T-helper 17 cell (primary cell): ENCODE data around the gene CST3. TPM values are rescaled to one million over a fixed set of nuclear protein-coding genes. Genes with fewer than 3 reads are reported as not detected.

Experiments
- ATAC-seq: fragments of 150-1000 bp; cut with Tn5 transposase; 2 replicates; pipeline ENCODE4 v1.10.0; 2021; ENCODE audit warnings: mild to moderate bottlenecking, moderate library complexity
- DNase-seq, 3 donors: peaks; one replicate each; pipeline versions ENCODE4 v3.0.0 to v3.0.0-alpha.2; 2020 to 2021
- H3K9me3 ChIP-seq: one replicate; pipeline ENCODE4 v1.7.0; 2013; ENCODE audit warnings: low read length, mild to moderate bottlenecking; ENCODE audit not compliant: control insufficient read depth, poor library complexity, severe bottlenecking
- H3K27ac Mint-ChIP-seq: one replicate; pipeline ENCODE4 v1.8.0; 2022; ENCODE audit warnings: mild to moderate bottlenecking, moderate library complexity, mixed read lengths
- H3K27me3 Mint-ChIP-seq: one replicate; pipeline ENCODE4 v1.8.0; 2022; ENCODE audit warnings: mixed read lengths
- H3K36me3 Mint-ChIP-seq: one replicate; pipeline ENCODE4 v1.8.0; 2022; ENCODE audit warnings: low read depth, mixed read lengths
- H3K4me1 Mint-ChIP-seq: one replicate; pipeline ENCODE4 v1.8.0; 2022; ENCODE audit warnings: mild to moderate bottlenecking, mixed read lengths
- H3K4me3 Mint-ChIP-seq: one replicate; pipeline ENCODE4 v1.8.0; 2022; ENCODE audit warnings: mild to moderate bottlenecking, moderate library complexity, mixed read lengths
- total RNA-seq, 4 donors: library from RNA in 2 of 4; stranded (reverse) in 2 of 4; gene quantifications; one replicate each; pipeline ENCODE4 v1.2.3 and lab custom pipeline; 2022 to 2026

The CST3 gene
- total RNA-seq, 2 donors from 2014 or later: 29.5 to 87.5 TPM

DNA sequence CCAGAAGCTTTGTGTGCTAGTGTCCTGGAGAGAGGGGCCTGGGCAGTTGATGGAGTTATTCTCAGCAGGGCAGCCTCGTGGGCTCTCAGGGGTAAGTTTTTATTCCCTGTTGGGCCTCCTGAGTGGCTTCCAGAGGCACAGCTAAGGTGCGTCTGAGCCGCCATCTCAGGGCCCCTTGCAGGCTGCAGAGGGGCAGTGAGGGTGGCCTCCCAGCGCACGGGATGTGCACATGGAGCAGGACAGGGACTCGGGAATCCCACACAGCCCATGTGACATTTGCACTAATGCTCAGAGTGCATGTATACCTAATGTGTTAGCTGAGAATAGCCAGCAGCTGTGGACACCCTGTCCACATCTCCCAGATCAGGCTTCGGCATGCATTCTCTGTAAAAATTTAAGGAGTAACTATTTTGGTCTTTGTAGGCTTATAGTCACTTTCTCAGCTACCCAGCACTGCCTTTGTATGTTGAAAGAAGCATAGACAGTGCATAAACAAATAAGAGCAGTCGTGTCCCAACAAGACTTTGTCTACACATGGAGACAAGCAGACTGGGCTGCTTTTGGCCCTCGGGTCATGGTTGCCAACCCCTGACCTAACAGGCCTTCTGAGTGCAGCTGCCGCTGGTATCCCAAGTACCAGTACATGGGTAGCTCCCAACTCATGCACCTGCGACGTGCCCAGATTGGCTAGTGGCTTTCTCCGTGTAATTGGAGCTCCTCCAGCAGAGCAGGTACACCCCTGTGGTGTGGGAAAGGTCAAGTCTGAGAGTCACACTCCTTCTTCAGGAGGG, 50.8 kb downstream of the CST3 start:
- H3K36me3 Mint-ChIP-seq: peaks cover 2% of the 10 kb centered on the region
- peaks cover 4% of the 10 kb centered on the region for H3K4me1 Mint-ChIP-seq
- peaks cover 46% of the 10 kb centered on the region for H3K27me3 Mint-ChIP-seq
- no peak overlapping the region for H3K4me3 Mint-ChIP-seq
- DNase-seq (no peak), ATAC-seq (no peak)
- H3K27ac Mint-ChIP-seq: no peak overlapping the region
- H3K9me3 ChIP-seq: no peaks in the 10 kb centered on the region

DNA sequence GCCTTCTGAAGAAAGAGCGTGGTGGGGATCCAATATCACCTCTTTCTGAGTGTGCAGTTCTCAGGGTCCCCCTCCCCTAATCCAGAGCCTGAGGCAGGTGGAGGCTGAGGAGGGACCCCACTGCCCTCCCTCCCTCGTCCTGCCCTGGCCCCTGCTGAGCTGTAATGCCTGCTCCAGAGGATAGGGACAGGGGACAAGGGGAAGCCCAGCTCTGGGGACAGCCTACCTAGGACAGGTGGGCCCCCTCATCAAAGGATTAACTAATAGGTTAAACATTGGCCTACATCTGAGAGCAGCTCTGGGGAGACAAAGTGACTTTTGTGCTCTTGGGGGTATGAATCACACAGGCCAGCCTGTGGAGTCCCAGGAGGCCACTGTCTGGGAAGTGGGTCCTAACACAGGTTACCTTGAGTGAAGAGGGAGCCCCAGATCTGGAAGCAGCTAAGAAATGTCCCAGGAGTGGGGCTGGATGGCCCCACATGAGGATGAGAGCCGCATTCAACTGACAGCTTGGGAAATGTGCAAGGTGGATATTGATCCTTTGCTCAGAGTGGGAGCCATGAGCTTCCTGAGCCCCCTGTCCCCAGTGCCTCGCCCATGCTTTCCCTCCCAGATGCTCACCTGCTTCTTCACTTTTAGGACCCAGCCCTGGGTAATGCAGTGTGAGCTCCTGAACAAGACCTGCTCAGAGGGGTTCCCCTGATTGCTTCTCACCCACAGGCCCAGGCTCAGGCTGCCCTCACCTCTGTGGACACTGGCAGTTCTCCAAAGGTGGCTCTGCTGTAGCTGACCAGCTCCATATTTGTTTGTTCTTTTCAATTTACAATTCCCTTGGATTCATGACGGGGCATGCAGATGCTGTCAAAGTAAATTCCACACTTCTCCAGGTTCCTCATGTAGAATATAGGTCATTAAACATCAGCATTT, 51.7 kb downstream of the CST3 start:
- ATAC-seq (no peak), DNase-seq (no peak)
- Mint-ChIP-seq H3K4me3 (no peak overlapping the region), H3K36me3 (peaks cover 2% of the 10 kb centered on the region), H3K4me1 (peaks cover 4% of the 10 kb centered on the region), H3K27ac (no peak overlapping the region), H3K27me3 (peaks cover 46% of the 10 kb centered on the region)
- H3K9me3 ChIP-seq: no peaks in the 10 kb centered on the region

GRCh38 chr20:23585449-23585807, 52.3 kb downstream of the CST3 start:
- H3K9me3 ChIP-seq: no peaks in the 10 kb centered on the region
- peaks cover 4% of the 10 kb centered on the region for H3K4me1 Mint-ChIP-seq
- no peak for DNase-seq
- no peak overlapping the region for H3K4me3 Mint-ChIP-seq
- no peak for ATAC-seq
- H3K27ac Mint-ChIP-seq: no peak overlapping the region
- H3K36me3 Mint-ChIP-seq: peaks cover 2% of the 10 kb centered on the region
- H3K27me3 Mint-ChIP-seq: peaks cover 46% of the 10 kb centered on the region

DNA sequence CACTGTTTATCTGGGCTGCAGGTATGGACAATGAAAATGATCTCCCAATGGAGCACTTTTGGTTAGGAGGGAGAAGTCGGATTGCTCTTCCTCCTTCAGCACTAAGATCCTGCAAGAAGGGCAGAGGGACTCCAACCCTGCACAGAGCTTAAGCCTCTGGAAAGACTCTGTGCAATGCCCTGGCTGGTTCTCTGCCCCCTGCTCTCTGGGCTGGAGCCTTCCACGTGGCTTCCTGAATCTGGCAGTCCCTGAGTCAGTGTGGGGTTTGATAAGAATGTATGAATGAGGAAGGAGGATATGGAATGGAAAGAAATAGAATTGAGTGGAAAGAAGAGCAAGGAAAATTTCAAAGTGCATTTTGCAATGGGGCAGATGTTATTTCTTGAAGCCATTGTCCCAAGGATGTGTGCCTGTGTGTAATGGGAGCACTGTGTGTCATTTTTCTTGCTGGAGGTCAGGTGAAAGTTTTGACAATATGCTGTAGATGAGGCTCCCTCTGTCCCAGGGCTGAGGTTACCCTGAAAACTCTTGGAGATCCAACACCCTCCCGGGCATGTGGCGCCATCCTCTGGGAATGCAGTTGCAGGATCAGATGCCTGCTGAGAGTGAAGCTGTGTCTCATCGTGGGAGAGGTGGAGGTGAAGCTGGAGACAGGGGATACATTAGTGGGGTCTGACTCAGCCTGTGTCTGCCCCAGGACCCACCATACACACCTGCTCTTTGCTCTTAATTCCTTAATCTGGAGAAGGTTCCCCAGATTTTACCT, 53.1 kb downstream of the CST3 start:
- no peak for DNase-seq
- no peak overlapping the region for H3K4me3 Mint-ChIP-seq
- no peak overlapping the region for H3K27ac Mint-ChIP-seq
- no peak for ATAC-seq
- H3K9me3 ChIP-seq: no peaks in the 10 kb centered on the region
- H3K36me3 Mint-ChIP-seq: peaks cover 2% of the 10 kb centered on the region
- H3K4me1 Mint-ChIP-seq: peaks cover 4% of the 10 kb centered on the region
- peaks cover 46% of the 10 kb centered on the region for H3K27me3 Mint-ChIP-seq

Other genes starting within 250 kb of the CST3 start
- 10 to 100 TPM in 1 of 2 donors, 1 to 10 TPM in 1; 8.5 to 12.3 TPM for gene NAPB, start 216.5 kb downstream of the CST3 start, total RNA-seq
- gene CSTL1, start 198.3 kb downstream of the CST3 start, total RNA-seq: not detected
- not detected for gene CST11, start 185.1 kb downstream of the CST3 start, total RNA-seq
- not detected for gene CST8, start 146.8 kb downstream of the CST3 start, total RNA-seq
- gene CST9L, start 69.5 kb downstream of the CST3 start, total RNA-seq: not detected
- not detected for gene CST9, start 32.0 kb downstream of the CST3 start, total RNA-seq
- not detected for gene CST4, start 51.1 kb upstream of the CST3 start, total RNA-seq
- not detected for gene CST1, start 113.0 kb upstream of the CST3 start, total RNA-seq
- not detected for gene CST2, start 188.8 kb upstream of the CST3 start, total RNA-seq
- not detected for gene CST5, start 241.8 kb upstream of the CST3 start, total RNA-seq